ENCODE measurements around the gene PPP2R1A.

DNA sequence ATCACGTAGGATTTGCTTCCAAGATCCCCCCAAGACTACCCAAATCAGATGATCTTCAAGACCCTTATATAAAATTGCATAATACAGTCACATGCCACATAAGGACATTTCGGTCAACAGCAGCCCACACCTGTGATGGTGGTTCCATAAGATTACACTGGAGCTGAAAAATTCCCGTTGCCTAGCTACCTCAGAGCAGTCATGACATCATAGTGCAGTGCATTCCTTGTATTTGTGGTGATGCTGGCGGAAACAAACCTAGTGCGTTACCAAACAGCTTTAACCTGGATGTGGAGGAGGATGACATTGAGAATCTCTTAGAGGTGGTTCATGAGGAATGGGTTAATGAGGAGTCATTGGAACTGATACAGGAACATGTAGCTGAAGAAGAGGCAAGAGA, 84.3 kb downstream of the PPP2R1A start:
- TF ChIP-seq, protein P1, sequence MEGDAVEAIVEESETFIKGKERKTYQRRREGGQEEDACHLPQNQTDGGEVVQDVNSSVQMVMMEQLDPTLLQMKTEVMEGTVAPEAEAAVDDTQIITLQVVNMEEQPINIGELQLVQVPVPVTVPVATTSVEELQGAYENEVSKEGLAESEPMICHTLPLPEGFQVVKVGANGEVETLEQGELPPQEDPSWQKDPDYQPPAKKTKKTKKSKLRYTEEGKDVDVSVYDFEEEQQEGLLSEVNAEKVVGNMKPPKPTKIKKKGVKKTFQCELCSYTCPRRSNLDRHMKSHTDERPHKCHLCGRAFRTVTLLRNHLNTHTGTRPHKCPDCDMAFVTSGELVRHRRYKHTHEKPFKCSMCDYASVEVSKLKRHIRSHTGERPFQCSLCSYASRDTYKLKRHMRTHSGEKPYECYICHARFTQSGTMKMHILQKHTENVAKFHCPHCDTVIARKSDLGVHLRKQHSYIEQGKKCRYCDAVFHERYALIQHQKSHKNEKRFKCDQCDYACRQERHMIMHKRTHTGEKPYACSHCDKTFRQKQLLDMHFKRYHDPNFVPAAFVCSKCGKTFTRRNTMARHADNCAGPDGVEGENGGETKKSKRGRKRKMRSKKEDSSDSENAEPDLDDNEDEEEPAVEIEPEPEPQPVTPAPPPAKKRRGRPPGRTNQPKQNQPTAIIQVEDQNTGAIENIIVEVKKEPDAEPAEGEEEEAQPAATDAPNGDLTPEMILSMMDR (IDR thresholded peaks at IDR 0.05; ENCODE audit: low read depth, low read length, poor library complexity, severe bottlenecking) = no peak
- no peak for TF ChIP-seq EZH2phosphoT487 (IDR thresholded peaks at IDR 0.05; ENCODE audit: borderline replicate concordance, low read length)
